Mesodermal cell (in vitro differentiated cells): ENCODE measurements around the gene STK32B. TPM values are rescaled to one million over a fixed set of nuclear protein-coding genes. Genes with fewer than 3 reads are reported as not detected.
"Not testable (repeated sequence)": the region's sequence is repeated elsewhere in the genome, so short reads cannot be mapped to it uniquely, and the experiment has no call there.

ENCODE experiments used
- H3K27ac ChIP-seq: 2 replicates; pipeline ENCODE4 v1.7.0; 2013; ENCODE audit warnings: mild to moderate bottlenecking, low read depth, low read length, moderate library complexity; ENCODE audit not compliant: severe bottlenecking
- H3K36me3 ChIP-seq: 2 replicates; pipeline ENCODE4 v1.7.1; 2013; ENCODE audit warnings: mild to moderate bottlenecking, low read length, moderate library complexity; ENCODE audit not compliant: control insufficient read depth, insufficient read depth
- H3K4me1 ChIP-seq: one replicate; pipeline ENCODE4 v1.7.1; 2013; ENCODE audit warnings: mild to moderate bottlenecking, low read length; ENCODE audit not compliant: insufficient read depth, control insufficient read depth, poor library complexity, severe bottlenecking
- H3K4me3 ChIP-seq: 2 replicates; pipeline ENCODE4 v1.7.0; 2013; ENCODE audit warnings: low read length, control low read depth, mild to moderate bottlenecking; ENCODE audit not compliant: insufficient read depth, poor library complexity, severe bottlenecking; ENCODE audit errors: extremely low read depth
- H3K9me3 ChIP-seq: 2 replicates; pipeline ENCODE4 v1.7.1; 2013; ENCODE audit warnings: mild to moderate bottlenecking, low read length, moderate library complexity; ENCODE audit not compliant: control insufficient read depth
- WGBS, 2 experiments: methylation state at CpG; one replicate each; pipeline ENCODE4 v1.1.5; 2013; ENCODE audit warnings: missing lambda C conversion rate in 2 of 2; ENCODE audit not compliant: insufficient coverage in 2 of 2; 5-methylcytosine and 5-hydroxymethylcytosine counted together
- polyA plus RNA-seq, 2 experiments: library from polyadenylated mRNA; stranded (reverse); fragments of 50-300 nt; gene quantifications; one replicate each; pipeline ENCODE4 v1.2.3, GENCODE V29; 2013

The STK32B gene
- 1.5 TPM for polyA plus RNA-seq (2013, experiment 1 of 2)
- 1.3 TPM for polyA plus RNA-seq (2013, experiment 2 of 2)

DNA sequence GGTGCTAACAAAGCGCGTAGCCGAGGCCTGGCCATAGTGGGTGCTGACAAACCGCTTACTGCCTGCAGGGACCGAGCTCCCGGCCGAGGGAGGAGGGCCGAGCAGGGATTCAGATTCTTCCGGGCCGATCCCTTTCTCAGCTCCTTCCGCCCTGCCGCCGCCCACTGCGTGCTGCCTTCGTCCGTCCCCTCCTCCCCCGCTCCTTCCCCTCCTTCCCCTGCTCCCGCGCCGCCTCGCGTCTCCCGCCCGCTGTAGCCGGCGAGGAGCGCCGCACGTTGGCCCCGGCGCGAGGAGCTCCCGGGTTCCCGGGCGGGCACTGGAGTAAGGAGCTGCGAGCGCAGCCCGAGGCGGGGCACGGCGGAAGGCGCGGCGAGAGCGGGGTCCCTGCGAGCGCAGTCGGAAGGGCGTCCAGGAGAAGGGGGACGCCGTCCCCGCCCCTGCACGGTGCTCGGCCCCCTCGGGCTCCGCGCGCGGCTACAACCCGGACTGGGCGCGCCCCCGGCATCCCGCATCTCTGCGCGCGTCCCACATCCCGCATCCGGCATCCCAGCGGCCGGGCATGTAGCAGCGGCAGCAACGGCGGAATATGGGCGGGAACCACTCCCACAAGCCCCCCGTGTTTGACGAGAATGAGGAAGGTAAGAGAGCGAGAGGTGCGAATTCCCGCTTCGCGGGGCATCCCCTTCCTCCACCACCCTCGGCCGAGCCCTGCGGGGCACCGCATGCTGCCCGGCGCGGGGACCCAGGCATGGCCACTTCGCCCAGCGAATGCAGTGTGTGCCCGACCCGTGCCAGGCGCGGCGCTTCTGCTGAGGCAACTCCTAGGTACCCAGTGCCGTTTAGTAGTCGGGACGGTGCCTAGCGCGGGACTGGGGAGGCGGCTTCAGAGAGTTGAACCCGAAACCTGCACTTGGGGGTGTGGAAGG, at the start of gene STK32B:
Gene STK32B (plus strand): TSS at position 203 of the 926 bp plus-strand sequence.
- no peaks in the 10 kb centered on the region for H3K9me3 ChIP-seq
- H3K4me3 ChIP-seq: peak within 1 kb of the TSS; percentile 47
- no peaks in the 10 kb centered on the region for H3K4me1 ChIP-seq
- H3K36me3 ChIP-seq: no peaks in the 10 kb centered on the region
- H3K27ac ChIP-seq: no peak within 1 kb of the TSS
- WGBS, 2 experiments: 1% methylated on average over 61 to 85 of the region's 103 CpGs

- H3K4me3 ChIP-seq, H3K4me1 ChIP-seq, H3K27ac ChIP-seq, H3K9me3 ChIP-seq, H3K36me3 ChIP-seq: not testable (repeated sequence)
- 76 to 87% methylated on average over 6 of the region's 6 CpGs for WGBS, 2 experiments
Measured at GRCh38 chr4:5001641-5002040, 49.6 kb upstream of the STK32B start.

GRCh38 chr4:5003372-5003857, 47.9 kb upstream of the STK32B start:
- Histone ChIP-seq H3K4me1 (no peaks in the 10 kb centered on the region), H3K27ac (no peak overlapping the region), H3K4me3 (no peak overlapping the region), H3K9me3 (no peaks in the 10 kb centered on the region), H3K36me3 (no peaks in the 10 kb centered on the region)
- 45 to 84% methylated on average over 5 to 6 of the region's 9 CpGs for WGBS, 2 experiments

GRCh38 chr4:5003918-5004317, 47.4 kb upstream of the STK32B start:
- Histone ChIP-seq H3K9me3 (no peaks in the 10 kb centered on the region), H3K4me3 (no peak overlapping the region), H3K36me3 (no peaks in the 10 kb centered on the region), H3K4me1 (no peaks in the 10 kb centered on the region), H3K27ac (no peak overlapping the region)
- WGBS, 2 experiments: 90 to 93% methylated on average over 3 of the region's 3 CpGs

- Histone ChIP-seq H3K27ac (no peak overlapping the region), H3K4me1 (no peaks in the 10 kb centered on the region), H3K36me3 (no peaks in the 10 kb centered on the region), H3K9me3 (no peaks in the 10 kb centered on the region), H3K4me3 (no peak overlapping the region)
- WGBS, 2 experiments: 81 to 89% methylated on average over 4 to 7 of the region's 8 CpGs
Measured at GRCh38 chr4:5004496-5004895, 46.8 kb upstream of the STK32B start.

DNA sequence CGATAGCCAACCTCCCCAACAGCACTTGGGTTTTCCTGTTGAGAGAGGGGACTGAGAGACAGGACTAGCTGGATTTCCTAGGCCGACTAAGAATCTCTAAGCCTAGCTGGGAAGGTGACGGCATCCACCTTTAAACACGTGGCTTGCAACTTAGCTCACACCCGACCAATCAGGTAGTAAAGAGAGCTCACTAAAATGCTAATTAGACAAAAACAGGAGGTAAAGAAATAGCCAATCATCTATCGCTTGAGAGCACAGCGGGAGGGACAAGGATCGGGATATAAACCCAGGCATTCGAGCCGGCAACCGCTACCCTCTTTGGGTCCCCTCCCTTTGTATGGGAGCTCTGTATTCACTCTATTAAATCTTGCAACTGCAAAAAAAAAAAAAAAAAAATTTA, 44.3 kb upstream of the STK32B start:
- H3K36me3 ChIP-seq, H3K9me3 ChIP-seq, H3K27ac ChIP-seq, H3K4me1 ChIP-seq, H3K4me3 ChIP-seq: not testable (repeated sequence)
- WGBS, 2 experiments: 93 to 95% methylated on average over 3 to 6 of the region's 11 CpGs

- Histone ChIP-seq H3K4me3 (no peak overlapping the region), H3K9me3 (no peaks in the 10 kb centered on the region), H3K27ac (no peak overlapping the region), H3K36me3 (no peaks in the 10 kb centered on the region), H3K4me1 (no peaks in the 10 kb centered on the region)
- 91% methylated on average over 3 of the region's 3 CpGs for WGBS, 2 experiments
Measured at GRCh38 chr4:5009796-5010195, 41.5 kb upstream of the STK32B start.

DNA sequence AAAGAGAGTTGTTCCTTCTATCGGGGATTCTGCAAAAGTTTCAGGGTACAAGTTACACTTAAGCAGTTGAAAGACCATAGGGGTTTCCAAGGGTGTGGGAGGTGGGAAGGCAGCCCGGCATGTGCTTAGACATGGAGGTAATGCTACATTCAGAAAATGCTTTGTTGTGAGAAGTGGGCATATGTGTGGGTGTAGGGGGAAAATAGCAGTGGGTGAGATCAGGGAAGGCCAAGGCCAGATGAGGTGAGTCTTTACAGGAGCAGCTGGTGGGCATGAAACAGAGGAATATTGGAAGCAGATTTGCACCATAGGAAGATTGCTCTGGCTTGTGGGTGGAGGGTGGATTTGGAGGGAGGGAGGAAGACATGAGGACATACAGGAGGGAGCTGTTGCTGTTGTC, 40.3 kb upstream of the STK32B start:
- Histone ChIP-seq H3K9me3 (no peaks in the 10 kb centered on the region), H3K4me3 (no peak overlapping the region), H3K27ac (no peak overlapping the region), H3K4me1 (no peaks in the 10 kb centered on the region), H3K36me3 (no peaks in the 10 kb centered on the region)
- 88 to 100% methylated on average over 2 of the region's 2 CpGs for WGBS, 2 experiments

DNA sequence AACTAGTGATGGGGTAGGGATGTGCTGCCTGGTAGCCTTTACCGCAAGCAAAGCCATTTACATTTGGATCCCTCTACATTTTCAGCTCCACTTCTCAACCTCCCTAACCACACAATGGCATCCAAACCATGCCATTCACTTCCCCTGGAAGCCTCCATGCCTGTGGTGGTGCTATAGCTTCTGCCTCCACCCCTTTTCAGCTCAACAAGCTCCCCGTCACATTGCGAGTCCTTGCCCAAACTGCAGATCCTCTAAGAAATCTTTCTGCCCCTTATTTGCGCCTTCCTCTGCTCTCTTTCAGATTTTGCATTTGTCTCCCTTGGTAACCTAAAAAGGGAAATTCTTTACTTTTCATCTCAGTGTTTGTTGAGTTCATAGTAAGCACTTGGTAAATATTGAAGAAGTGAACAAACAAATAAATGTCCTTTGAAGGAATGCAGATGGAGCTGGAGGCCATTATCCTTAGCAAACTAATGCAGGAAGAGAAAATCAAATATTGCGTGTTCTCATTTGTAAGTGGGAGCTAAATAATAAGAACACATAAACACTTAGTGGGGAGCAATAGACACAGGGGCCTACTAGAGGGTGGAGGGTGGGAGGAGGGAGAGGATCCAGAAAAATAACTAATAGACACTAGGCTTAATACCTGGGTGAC, 38.9 kb upstream of the STK32B start:
- Histone ChIP-seq H3K27ac (no peak overlapping the region), H3K36me3 (no peaks in the 10 kb centered on the region), H3K4me3 (no peak overlapping the region), H3K4me1 (no peaks in the 10 kb centered on the region), H3K9me3 (no peaks in the 10 kb centered on the region)
- WGBS, 2 experiments: 85 to 100% methylated on average over 1 to 4 of the region's 5 CpGs

DNA sequence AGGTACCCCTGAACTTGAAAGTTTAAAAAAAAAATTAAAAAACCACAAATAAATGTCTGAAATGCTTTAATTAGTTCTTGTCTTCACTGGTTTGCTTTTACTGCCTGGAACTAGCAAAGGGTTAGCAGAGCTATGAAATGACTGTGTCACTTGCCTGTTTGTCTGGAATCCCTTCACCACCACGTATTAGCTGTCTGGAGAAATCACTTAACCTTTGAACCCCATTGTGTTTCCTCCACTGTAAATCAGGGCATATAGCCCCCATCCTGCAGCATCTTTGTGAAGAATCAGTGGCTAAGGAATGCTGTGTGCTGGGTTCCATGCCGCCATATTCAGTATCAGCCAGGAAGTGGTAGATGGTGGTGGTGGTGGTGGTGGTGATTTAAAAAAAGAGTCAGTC, 38.3 kb upstream of the STK32B start:
- Histone ChIP-seq H3K27ac (no peak overlapping the region), H3K9me3 (no peaks in the 10 kb centered on the region), H3K36me3 (no peaks in the 10 kb centered on the region), H3K4me3 (no peak overlapping the region), H3K4me1 (no peaks in the 10 kb centered on the region)
- 100% methylated on average over 1 to 2 of the region's 2 CpGs for WGBS, 2 experiments
